KOPT-K1 (cell line): Measurements from ENCODE around the gene NAV1.

ENCODE experiments used
- H3K27ac ChIP-seq: fragments of 200-600 bp; sonication (generic); 2 replicates; pipeline ENCODE4 v1.5.1; 2016; ENCODE audit warnings: antibody characterized with exemption, mild to moderate bottlenecking, low read depth, low read length; ENCODE audit not compliant: poor library complexity, severe bottlenecking
- H3K36me3 ChIP-seq: fragments of 200-600 bp; sonication (generic); 2 replicates; pipeline ENCODE4 v1.5.1; 2017; ENCODE audit warnings: antibody characterized with exemption, mild to moderate bottlenecking, low read length, moderate library complexity; ENCODE audit not compliant: insufficient read depth
- H3K9me3 ChIP-seq: fragments of 200-600 bp; sonication (generic); 2 replicates; pipeline ENCODE4 v1.5.1; 2017; ENCODE audit warnings: antibody characterized with exemption, low read length, mild to moderate bottlenecking; ENCODE audit not compliant: insufficient read depth, poor library complexity, severe bottlenecking

NAV1 gene

DNA sequence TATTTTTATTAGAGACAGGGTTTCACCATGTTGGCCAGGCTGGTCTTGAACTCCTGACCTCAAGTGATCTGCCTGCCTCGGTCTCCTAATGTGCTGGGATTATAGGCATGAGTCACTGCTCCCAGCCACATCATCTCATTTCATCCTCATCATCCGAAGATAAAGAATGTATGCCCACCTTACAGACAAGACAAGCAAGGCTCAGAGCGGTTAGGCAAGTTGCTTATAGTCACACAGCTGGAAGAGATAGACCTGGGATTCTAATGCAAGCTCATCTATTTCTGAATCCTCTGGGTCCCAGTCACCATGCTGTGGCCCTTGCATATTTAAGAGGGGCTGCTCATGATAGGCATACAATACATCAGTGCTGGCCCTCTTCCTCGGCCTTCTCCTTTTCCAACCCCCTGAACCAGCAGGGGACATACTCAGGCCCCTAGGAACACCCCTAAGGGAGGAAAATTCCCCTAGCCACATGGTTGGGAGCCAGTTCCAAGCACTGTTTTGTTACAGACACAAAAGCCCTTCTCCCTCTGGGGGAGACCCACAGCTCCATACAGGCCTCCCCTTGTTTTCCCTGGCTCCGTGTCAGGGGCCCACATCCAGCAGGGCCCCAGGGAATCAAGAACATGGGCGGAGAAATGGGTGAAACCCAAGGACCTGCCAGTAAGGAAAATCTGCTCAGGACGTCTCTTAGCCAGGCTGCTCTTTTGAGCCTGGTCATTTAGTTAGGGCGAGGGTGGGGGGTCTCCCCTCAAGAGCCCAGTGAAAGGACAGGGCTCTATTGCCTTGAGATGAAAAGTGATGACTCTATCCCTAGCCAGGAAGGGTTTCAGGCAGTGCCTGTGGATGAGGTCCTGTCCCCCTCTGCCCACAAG lies 38.9 kb upstream of the NAV1 start:
- Histone ChIP-seq H3K27ac (no peak overlapping the region), H3K36me3 (peaks cover 14% of the 10 kb centered on the region; the same call in 1 of the 2 replicates), H3K9me3 (no peaks in the 10 kb centered on the region)

DNA sequence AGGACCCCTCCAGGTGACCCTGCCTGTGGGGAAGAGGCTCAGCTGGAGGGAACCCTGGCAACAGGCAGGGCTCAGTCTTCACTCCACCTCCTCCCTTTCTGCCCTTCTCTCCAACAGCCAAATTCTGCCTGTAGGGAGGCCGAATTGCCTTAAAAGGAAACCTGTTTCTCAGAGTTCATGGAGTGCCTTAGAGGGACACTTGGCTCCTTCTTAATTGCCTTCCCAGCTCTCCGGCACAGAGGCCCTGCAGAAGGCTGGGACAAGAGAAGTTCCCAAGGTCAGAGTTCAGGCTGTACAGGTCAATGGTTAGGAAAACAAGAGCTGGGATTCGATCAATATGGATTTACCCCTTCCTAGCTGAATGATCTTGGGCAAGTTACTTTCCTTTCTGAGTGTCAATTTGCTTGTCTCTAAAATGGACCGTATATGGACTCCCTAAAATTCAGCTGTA lies 38.2 kb upstream of the NAV1 start:
- Histone ChIP-seq H3K36me3 (peaks cover 8% of the 10 kb centered on the region; the same call in 1 of the 2 replicates), H3K27ac (no peak overlapping the region), H3K9me3 (no peaks in the 10 kb centered on the region)

DNA sequence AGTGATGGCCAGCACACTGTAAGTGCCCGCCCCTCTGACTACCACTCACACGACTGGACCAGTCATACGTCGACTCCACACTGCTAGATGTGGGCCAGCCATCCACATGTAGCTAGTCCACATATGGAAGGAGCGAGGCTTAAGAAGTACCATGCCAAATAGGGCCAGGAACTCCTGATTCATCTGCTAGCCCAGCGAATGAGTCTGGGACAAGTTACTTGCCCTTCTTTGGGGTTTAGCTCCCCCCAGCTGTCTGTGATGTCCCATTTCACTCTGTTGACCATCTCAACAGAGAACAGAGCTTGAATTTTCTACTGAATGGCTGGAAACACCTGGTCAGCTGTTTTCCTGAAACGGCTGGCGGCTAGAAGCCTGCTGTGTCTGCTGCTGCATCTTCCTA lies 37.8 kb upstream of the NAV1 start:
- H3K27ac ChIP-seq = no peak overlapping the region
- H3K36me3 ChIP-seq = peaks cover 3% of the 10 kb centered on the region; the same call in 1 of the 2 replicates
- H3K9me3 ChIP-seq = no peaks in the 10 kb centered on the region

DNA sequence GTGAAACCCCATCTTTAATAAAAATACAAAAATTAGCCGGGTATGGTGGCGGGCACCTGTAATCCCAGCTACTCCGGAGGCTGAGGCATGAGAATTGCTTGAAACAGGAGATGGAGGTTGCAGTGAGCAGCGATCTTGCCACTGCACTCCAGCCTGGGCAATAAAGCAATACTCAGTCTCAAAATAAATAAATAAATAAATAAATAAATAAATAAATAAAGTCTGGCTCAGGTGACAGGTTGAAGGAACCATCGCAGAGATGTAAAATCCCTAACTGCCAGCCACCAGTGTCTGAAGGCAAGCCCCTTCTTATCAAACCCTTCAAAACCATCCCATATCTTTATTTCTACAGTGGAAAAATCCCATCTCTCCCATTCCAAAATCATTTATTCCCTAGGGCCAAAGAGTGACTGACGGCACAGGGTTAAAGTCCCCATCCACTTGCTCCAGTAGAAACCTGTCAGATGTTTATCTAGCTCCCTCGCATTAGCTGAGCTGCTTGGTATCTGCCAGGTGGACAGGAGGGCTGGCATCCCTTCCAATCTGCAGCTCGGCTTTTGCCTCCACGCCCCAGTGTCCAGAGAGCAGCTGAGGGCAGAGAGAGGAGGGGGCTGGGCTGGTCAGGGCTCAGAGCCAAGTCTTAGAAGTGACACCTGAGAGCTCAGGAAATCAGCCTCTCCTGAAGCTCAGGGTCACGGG lies 37.0 kb upstream of the NAV1 start:
- no peaks in the 10 kb centered on the region for H3K9me3 ChIP-seq
- no peaks in the 10 kb centered on the region; the same call in 1 of the 2 replicates for H3K36me3 ChIP-seq
- no peak overlapping the region for H3K27ac ChIP-seq

DNA sequence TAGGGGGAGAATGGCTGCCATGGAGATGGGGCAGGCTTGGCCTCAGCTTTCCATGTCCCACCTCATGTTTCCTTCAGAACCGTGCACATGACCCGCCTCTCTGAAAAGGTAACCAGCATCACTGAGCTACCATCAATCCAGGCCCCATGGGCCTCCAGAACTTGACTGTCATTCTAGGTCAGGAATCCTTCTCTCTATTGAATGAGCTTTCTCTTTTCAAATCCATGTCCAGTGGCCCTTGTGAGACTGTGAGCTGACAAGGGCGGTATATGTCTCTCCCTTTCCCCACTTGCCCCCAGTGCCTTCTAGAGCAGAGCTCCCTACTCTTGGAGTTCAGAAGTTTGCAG lies 36.4 kb upstream of the NAV1 start:
- H3K36me3 ChIP-seq = no peaks in the 10 kb centered on the region; the same call in 1 of the 2 replicates
- no peak overlapping the region for H3K27ac ChIP-seq
- no peaks in the 10 kb centered on the region for H3K9me3 ChIP-seq

DNA sequence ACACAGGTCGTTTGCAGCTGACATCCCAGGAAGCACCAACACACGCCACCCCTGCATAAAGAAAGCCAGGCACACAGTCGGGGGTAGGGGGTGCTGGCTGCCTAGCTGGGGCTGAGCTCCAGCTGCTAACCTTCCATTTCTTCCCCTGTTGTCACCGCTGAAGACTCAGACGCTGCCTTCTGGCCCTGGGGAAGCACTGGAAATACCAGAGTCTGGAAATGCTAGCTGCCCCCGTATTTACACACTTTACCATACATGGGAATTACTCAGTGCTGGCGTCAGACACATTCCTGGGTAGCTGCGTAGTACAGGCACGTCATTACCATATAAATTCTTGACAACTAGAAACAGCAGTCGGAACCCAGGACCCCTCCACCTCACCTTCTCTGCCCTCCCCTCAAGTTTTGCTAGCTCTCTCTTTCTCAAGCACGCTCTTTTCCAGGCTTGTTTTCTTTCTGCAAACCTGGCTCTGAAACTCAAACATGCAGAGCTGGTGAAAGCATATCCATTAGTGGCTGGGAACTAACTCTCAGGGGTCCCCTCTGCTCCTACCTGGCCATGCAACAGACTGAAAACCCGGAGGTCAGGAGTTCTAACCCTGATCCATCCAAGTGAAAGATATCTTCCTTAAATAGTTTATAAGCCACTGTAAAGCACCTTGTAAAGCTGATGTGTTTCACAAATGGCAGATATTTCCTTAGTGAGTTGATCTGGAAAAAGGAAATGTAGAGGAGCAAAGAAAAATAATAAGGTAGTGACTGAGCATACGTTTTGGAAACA lies 35.3 kb upstream of the NAV1 start:
- Histone ChIP-seq H3K27ac (no peak overlapping the region), H3K9me3 (no peaks in the 10 kb centered on the region), H3K36me3 (no peaks in the 10 kb centered on the region)

DNA sequence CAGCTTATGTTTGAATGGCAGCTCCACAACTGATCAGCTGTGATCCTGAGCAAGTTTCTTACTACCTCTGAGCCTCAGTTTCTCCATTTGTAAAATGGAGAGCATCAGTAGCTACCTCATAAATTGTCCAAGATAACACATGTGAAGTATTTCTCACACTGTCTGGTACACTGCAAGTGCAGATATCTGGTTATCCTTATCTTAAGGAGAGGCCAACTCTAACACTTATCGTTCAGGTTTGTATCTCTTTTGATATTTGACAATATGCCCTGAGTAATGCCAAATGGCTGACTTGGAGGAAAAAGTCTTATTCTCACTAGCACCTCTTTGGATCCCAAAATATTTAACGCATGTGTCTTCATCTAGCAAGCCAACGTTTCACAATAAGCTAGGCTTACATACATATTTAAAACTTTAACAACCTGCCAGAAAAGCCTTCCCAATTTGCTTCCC lies 34.7 kb upstream of the NAV1 start:
- Histone ChIP-seq H3K9me3 (no peaks in the 10 kb centered on the region), H3K27ac (no peak overlapping the region), H3K36me3 (no peaks in the 10 kb centered on the region)

DNA sequence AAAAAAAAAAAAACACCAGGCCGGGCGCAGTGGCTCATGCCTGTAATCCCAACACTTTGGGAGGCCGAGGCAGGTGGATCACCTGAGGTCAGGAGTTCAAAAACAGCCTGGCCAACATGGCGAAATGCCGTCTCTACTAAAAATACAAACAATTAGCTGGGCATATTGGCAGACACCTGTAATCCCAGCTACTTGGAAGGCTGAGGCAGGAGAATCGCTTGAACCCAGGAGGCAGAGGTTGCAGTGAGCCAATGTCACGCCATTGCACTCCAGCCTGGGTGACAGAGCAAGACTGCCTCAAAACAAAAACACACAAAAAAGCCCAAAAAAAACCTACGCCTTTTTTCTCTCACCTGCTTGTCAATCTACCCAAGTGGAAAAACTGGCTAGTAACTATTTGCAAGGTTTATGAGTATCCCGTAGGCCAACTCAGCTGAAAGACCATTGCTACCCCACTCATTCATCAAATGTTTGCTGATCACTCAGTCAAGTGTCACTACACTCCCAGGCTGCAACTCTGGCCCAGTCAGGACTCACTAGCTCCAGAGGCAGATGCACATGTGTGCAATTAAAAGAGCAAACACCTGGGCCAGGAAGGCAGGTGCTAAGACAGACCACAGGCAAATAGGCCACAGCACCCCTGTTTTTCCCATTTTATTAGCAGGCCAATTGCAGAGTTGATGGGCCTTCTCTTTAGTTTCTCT lies 34.0 kb upstream of the NAV1 start:
- Histone ChIP-seq H3K9me3 (no peaks in the 10 kb centered on the region), H3K36me3 (no peaks in the 10 kb centered on the region), H3K27ac (no peak overlapping the region)

DNA sequence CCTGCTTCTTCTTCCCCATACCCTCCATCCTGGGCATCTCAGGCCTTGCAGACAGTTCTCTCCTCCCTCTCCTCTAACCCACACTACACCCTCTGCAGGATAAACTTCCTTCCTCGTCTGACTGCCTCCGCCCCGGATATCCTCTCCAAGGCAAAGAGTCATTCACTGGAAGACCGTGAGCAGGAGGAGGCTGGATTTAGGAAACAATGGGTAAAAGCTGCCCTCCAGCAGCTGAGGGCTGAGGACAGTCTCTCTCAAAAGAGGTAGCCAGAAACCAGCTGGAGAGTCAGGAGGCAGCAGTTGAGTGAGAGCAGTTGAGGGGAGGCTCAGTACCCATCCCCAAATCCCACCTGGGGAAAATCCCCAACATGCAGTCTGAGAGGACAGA lies 33.4 kb upstream of the NAV1 start:
- Histone ChIP-seq H3K9me3 (no peaks in the 10 kb centered on the region), H3K27ac (no peak overlapping the region), H3K36me3 (no peaks in the 10 kb centered on the region)

DNA sequence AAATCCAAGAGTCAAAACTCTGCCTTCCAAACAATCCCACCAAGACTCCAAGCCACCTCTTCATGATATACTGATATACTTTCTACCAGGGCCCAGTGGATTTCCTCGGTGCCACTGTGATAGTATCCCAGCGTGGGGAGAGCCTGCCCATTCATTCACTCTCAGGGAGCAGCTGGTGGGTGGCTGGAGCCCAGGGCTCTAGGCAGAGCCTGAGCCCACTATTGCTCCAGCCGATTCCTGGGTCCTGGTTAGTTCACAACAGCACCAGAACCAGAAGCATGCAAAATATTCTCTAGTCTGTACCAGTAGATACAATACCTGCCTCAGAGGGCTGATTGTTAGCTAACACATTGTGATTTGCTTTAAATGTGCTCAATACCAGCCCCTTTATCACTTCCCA lies 32.8 kb upstream of the NAV1 start:
- Histone ChIP-seq H3K27ac (peak overlapping the region; percentile 68), H3K36me3 (no peaks in the 10 kb centered on the region), H3K9me3 (no peaks in the 10 kb centered on the region)

DNA sequence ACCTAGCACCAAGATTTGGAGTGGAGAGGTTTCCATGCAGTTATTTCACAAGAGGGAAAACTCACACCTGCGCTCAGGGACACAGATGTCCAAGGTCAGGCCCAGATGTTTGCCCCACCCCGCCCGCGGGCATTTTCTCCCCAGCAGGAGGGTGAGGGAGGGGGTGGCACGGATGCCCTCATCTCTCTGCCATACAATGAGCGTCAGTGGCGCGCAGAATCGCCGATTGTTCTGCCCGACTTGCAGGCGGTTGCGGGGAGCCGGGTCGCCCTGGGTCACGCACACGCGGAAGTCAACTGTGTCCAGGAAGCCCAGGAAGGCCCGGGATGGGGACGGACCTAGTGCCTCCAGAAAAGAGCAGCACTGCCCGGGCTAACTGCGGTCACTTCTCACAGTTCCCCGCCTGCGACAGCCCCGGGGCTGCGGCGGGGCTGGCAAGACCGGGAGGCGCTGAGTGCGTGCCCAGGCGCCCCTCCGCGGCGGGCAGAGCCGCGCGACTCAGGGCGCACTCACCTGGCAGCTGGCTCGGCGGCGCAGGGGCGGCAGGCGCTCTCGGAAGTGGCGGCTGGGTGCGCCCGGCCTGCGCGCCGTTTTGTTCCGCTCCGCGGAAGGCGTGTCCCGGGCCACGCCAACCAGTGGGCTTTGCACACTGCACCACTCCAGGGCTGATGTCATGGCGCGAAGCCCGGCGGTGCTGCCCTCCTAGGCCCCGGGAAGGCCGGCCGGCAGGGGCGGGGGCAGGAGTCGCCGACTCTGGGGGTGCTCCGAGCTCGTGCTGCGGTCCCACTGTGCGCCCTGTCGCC lies 32.2 kb upstream of the NAV1 start, which contains the start of gene CSRP1:
TSS of gene CSRP1 (minus strand) at position 567 of the 803 bp plus-strand sequence. CDS start 10,820 bp downstream, outside the sequence.
- Histone ChIP-seq H3K9me3 (no peaks in the 10 kb centered on the region), H3K27ac (peak within 1 kb of the TSS; percentile 68), H3K36me3 (no peaks in the 10 kb centered on the region)

DNA sequence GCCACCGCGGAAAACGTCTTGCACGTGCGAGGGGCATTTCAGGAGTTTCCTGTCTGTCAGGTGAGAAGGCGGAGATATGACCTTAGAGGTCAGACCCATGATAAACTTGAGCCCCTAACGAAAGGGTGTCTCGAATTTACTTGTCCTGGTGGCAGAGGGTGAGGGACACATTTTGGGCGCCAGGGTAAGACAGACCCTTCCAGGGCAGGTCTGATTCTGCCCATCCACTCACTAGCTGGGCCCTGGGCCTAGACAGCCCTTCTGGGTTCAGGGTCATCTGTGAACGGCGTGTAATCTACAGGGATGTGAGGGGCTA lies 31.6 kb upstream of the NAV1 start:
- H3K36me3 ChIP-seq = no peaks in the 10 kb centered on the region
- peak overlapping the region; percentile 68 for H3K27ac ChIP-seq
- H3K9me3 ChIP-seq = no peaks in the 10 kb centered on the region

DNA sequence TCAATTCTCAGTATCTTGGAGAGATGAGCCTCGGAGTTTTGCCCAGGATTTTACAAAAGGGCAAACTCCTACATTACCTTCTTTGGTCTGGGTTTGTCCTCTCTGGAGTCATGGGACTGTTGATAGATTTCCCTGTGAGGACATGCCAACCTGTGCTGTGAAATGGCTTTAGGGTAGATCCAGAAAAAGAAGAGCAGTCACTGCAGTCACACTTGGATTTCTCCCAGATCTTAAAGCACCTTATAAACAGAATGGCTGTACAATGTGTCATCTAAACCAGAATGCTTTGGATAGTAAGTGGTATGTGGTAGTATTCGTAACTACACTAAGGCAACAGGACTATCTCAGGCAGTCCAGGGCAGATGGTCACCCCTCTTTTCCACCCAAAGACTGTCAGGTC lies 30.1 kb upstream of the NAV1 start:
- Histone ChIP-seq H3K36me3 (no peaks in the 10 kb centered on the region), H3K9me3 (no peaks in the 10 kb centered on the region), H3K27ac (no peak overlapping the region)
